ENCODE data around the gene SLX4IP.

The SLX4IP gene

DNA sequence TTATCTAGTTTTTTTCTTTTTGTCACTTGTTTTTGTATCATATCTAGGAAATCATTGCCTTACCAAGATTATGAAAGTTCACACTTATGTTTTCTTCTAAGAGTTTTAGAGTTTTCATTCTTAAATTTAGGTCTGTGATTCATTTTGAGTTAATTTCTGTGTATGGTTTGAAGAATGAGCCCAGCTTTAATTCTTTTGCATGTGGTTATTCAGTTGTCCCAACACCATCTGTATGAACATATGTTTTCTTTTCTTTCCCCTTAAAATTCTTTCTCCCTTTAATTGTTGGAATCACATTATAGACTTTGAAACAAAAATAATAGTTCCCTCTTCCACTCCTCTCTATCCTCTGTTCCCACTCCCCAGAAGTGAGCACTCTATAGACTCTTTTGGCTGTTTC lies 85.4 kb downstream of the SLX4IP start:
- no peak for TF ChIP-seq POLR2AphosphoS5 (IDR thresholded peaks at IDR 0.05; ENCODE audit: low read depth, low read length)
- TF ChIP-seq FOXP2 (optimal IDR thresholded peaks at IDR 0.05; ENCODE audit: borderline replicate concordance, extremely low read depth, extremely low read length, insufficient read depth) = no peak
- no peak for TF ChIP-seq SIN3A (IDR thresholded peaks at IDR 0.05; ENCODE audit: borderline replicate concordance, insufficient read depth, low read length)
- no peak for TF ChIP-seq TAF1 (IDR thresholded peaks at IDR 0.05; ENCODE audit: borderline replicate concordance, insufficient read depth, low read length)
- TF ChIP-seq, protein P1, sequence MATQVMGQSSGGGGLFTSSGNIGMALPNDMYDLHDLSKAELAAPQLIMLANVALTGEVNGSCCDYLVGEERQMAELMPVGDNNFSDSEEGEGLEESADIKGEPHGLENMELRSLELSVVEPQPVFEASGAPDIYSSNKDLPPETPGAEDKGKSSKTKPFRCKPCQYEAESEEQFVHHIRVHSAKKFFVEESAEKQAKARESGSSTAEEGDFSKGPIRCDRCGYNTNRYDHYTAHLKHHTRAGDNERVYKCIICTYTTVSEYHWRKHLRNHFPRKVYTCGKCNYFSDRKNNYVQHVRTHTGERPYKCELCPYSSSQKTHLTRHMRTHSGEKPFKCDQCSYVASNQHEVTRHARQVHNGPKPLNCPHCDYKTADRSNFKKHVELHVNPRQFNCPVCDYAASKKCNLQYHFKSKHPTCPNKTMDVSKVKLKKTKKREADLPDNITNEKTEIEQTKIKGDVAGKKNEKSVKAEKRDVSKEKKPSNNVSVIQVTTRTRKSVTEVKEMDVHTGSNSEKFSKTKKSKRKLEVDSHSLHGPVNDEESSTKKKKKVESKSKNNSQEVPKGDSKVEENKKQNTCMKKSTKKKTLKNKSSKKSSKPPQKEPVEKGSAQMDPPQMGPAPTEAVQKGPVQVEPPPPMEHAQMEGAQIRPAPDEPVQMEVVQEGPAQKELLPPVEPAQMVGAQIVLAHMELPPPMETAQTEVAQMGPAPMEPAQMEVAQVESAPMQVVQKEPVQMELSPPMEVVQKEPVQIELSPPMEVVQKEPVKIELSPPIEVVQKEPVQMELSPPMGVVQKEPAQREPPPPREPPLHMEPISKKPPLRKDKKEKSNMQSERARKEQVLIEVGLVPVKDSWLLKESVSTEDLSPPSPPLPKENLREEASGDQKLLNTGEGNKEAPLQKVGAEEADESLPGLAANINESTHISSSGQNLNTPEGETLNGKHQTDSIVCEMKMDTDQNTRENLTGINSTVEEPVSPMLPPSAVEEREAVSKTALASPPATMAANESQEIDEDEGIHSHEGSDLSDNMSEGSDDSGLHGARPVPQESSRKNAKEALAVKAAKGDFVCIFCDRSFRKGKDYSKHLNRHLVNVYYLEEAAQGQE (IDR thresholded peaks at IDR 0.05; ENCODE audit: insufficient read depth in 1 of 2, low read depth in 2 of 2, low read length in 2 of 2) = no peak

DNA sequence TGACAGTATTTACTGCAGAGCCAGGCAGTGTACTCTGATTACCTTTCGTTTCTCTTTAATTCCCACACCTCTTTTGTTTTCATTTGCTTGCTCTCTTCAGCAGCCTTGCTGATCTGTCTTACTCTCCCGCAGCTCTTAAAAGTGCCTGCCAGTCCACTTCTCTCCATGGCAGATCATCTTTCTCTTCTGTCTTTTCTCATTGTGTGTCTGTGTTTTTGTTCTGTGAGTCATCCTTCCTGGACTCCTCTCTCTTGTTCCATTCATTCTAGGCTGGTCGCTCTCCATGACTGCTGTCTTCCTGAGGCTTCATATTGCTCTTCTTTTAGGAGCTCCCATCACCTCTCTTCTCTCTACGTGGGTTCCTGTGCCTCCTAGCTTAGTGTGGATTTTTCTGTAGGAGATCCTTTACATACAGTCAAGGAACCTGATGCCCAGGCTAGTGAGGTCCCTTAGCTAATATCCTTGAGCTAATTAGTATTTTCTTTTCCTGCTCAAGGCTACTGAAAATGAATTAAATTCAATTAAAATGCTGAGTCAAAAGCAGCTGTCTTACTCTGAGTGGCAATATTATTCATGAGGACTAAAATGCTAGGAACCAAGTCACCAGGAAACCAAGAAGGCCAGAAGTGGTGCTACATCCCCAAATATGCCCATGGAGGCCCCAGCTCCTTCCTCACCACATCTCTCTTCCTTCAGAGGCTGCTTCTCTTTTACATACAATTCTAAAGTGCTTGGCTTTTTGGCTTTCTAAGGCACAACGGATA lies 86.1 kb downstream of the SLX4IP start:
- TF ChIP-seq POLR2AphosphoS5 (IDR thresholded peaks at IDR 0.05; ENCODE audit: low read depth, low read length) = no peak; the same call in 1 of the 2 replicates
- TF ChIP-seq, protein P1 (IDR thresholded peaks at IDR 0.05; ENCODE audit: insufficient read depth in 1 of 2, low read depth in 2 of 2, low read length in 2 of 2) = peak in 1 of 2 experiments; percentile 51; a peak in 2 of 4 replicates
- 0 out of 2 replicates have a peak, but pooled peaks have one; percentile 27 for TF ChIP-seq SIN3A (IDR thresholded peaks at IDR 0.05; ENCODE audit: borderline replicate concordance, insufficient read depth, low read length)
- no peak for TF ChIP-seq FOXP2 (optimal IDR thresholded peaks at IDR 0.05; ENCODE audit: borderline replicate concordance, extremely low read depth, extremely low read length, insufficient read depth)
- 0 out of 2 replicates have a peak, but pooled peaks have one; percentile 37 for TF ChIP-seq TAF1 (IDR thresholded peaks at IDR 0.05; ENCODE audit: borderline replicate concordance, insufficient read depth, low read length)

DNA sequence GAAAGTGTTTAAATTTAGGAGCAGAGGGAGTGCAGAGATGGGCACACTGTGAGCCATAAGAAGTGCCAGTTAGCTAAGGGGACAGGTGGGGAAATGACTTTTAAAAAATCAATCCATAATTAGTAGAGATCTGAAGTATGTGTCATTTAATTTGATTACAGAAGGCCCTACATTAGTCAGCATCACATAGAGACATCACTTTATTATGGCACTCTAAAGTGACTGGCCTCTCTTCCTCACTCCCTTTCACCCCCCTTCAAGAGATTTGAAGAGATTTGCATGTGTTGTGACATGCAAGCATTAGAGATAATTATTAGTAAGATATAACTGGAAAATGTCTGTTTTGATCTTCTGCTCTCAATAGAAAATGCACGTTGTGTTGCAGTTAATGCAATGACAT lies 86.7 kb downstream of the SLX4IP start:
- TF ChIP-seq SIN3A (IDR thresholded peaks at IDR 0.05; ENCODE audit: borderline replicate concordance, insufficient read depth, low read length) = no peak
- TF ChIP-seq POLR2AphosphoS5 (IDR thresholded peaks at IDR 0.05; ENCODE audit: low read depth, low read length) = no peak
- TF ChIP-seq, protein P1 (IDR thresholded peaks at IDR 0.05; ENCODE audit: insufficient read depth in 1 of 2, low read depth in 2 of 2, low read length in 2 of 2) = no peak
- no peak for TF ChIP-seq FOXP2 (optimal IDR thresholded peaks at IDR 0.05; ENCODE audit: borderline replicate concordance, extremely low read depth, extremely low read length, insufficient read depth)
- TF ChIP-seq TAF1 (IDR thresholded peaks at IDR 0.05; ENCODE audit: borderline replicate concordance, insufficient read depth, low read length) = no peak

DNA sequence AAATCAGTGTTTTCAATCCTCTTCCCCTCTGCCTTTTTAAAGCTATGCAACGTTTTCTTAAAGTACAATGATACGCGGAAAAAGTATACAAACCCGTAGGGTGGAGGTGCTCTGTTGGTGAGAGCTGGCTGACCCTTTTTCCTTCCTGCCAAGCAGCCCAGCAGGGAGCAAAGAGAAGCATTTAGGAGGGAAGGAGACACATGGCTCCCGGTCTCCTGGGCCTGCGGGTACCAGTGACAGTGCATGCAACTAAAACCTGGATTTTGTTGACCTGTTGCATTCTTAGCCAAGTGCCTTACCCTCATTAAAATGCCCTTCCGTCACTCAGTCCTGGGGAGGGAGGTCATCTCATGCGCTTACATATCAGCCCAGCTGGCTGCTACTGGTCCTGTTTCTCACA lies 87.2 kb downstream of the SLX4IP start:
- TF ChIP-seq POLR2AphosphoS5 (IDR thresholded peaks at IDR 0.05; ENCODE audit: low read depth, low read length) (no peak), TAF1 (IDR thresholded peaks at IDR 0.05; ENCODE audit: borderline replicate concordance, insufficient read depth, low read length) (no peak), SIN3A (IDR thresholded peaks at IDR 0.05; ENCODE audit: borderline replicate concordance, insufficient read depth, low read length) (no peak), FOXP2 (optimal IDR thresholded peaks at IDR 0.05; ENCODE audit: borderline replicate concordance, extremely low read depth, extremely low read length, insufficient read depth) (no peak)
- TF ChIP-seq, protein P1 (IDR thresholded peaks at IDR 0.05; ENCODE audit: insufficient read depth in 1 of 2, low read depth in 2 of 2, low read length in 2 of 2) = no peak

Measured in PFSK-1 (cell line).